Measurements from ENCODE around the gene ST14.

The ST14 gene

GRCh38 chr11:130216591-130217132 lies 57.1 kb downstream of the ST14 start:
- TF ChIP-seq, protein P1, sequence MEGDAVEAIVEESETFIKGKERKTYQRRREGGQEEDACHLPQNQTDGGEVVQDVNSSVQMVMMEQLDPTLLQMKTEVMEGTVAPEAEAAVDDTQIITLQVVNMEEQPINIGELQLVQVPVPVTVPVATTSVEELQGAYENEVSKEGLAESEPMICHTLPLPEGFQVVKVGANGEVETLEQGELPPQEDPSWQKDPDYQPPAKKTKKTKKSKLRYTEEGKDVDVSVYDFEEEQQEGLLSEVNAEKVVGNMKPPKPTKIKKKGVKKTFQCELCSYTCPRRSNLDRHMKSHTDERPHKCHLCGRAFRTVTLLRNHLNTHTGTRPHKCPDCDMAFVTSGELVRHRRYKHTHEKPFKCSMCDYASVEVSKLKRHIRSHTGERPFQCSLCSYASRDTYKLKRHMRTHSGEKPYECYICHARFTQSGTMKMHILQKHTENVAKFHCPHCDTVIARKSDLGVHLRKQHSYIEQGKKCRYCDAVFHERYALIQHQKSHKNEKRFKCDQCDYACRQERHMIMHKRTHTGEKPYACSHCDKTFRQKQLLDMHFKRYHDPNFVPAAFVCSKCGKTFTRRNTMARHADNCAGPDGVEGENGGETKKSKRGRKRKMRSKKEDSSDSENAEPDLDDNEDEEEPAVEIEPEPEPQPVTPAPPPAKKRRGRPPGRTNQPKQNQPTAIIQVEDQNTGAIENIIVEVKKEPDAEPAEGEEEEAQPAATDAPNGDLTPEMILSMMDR (IDR thresholded peaks at IDR 0.05; ENCODE audit: insufficient read depth, low read depth, low read length, missing control alignments): no peak
- H3K4me3 ChIP-seq (ENCODE audit: low read depth, low read length): no peak overlapping the region
- no peak for DNase-seq (ENCODE audit: low read depth)

- no peak for DNase-seq (ENCODE audit: low read depth)
- TF ChIP-seq, protein P1 (IDR thresholded peaks at IDR 0.05; ENCODE audit: insufficient read depth, low read depth, low read length, missing control alignments): no peak
Measured at GRCh38 chr11:130217133-130218031, 57.8 kb downstream of the ST14 start.

GRCh38 chr11:130218501-130219070 lies 59.0 kb downstream of the ST14 start:
- TF ChIP-seq, protein P1 (IDR thresholded peaks at IDR 0.05; ENCODE audit: insufficient read depth, low read depth, low read length, missing control alignments): no peak
- H3K4me3 ChIP-seq (ENCODE audit: low read depth, low read length): no peak overlapping the region
- DNase-seq (ENCODE audit: low read depth): no peak

More at GRCh38 chr11:130217133-130218031, 57.8 kb downstream of the ST14 start:
- no peak overlapping the region for H3K4me3 ChIP-seq (ENCODE audit: low read depth, low read length)

- no peak for DNase-seq (ENCODE audit: low read depth)
- TF ChIP-seq, protein P1 (IDR thresholded peaks at IDR 0.05; ENCODE audit: insufficient read depth, low read depth, low read length, missing control alignments): no peak
- H3K4me3 ChIP-seq (ENCODE audit: low read depth, low read length): no peak overlapping the region
Measured at GRCh38 chr11:130219148-130219547, 59.6 kb downstream of the ST14 start.

GRCh38 chr11:130220311-130221035 lies 60.9 kb downstream of the ST14 start:
- H3K4me3 ChIP-seq (ENCODE audit: low read depth, low read length): no peak overlapping the region
- TF ChIP-seq, protein P1 (IDR thresholded peaks at IDR 0.05; ENCODE audit: insufficient read depth, low read depth, low read length, missing control alignments): no peak
- DNase-seq (ENCODE audit: low read depth): no peak

- TF ChIP-seq, protein P1 (IDR thresholded peaks at IDR 0.05; ENCODE audit: insufficient read depth, low read depth, low read length, missing control alignments): no peak
- DNase-seq (ENCODE audit: low read depth): no peak
- H3K4me3 ChIP-seq (ENCODE audit: low read depth, low read length): no peak overlapping the region
Measured at GRCh38 chr11:130223291-130223971, 63.8 kb downstream of the ST14 start.

All from GM12865 (cell line).